DND-41 (cell line): Measurements from ENCODE around the gene GSG1L.

Experiments
- ATAC-seq: fragments of 200-7000 bp; cut with Tn5 transposase; 3 replicates; pipeline ENCODE4 v1.9.1; 2021; ENCODE audit warnings: low read depth; ENCODE audit not compliant: insufficient read depth
- DNase-seq: peaks from one replicate; pipeline ENCODE4 v3.0.0-alpha.2; 2020
- H2AFZ ChIP-seq: 2 replicates; pipeline ENCODE4 v1.6.0; 2012; ENCODE audit warnings: low read depth, low read length
- H3K27ac ChIP-seq: 2 replicates; pipeline ENCODE4 v1.5.1; 2012; ENCODE audit warnings: low read length, inconsistent platforms
- H3K27me3 ChIP-seq: fragments of 200-600 bp; sonication (generic); 2 replicates; pipeline ENCODE4 v1.6.0; 2012; ENCODE audit warnings: low read length, mild to moderate bottlenecking, inconsistent platforms; ENCODE audit not compliant: insufficient read depth, poor library complexity
- H3K36me3 ChIP-seq: 2 replicates; pipeline ENCODE4 v1.5.1; 2012; ENCODE audit warnings: low read length, inconsistent platforms; ENCODE audit not compliant: insufficient read depth
- H3K4me1 ChIP-seq: 2 replicates; pipeline ENCODE4 v1.5.1; 2012; ENCODE audit warnings: mild to moderate bottlenecking, low read length; ENCODE audit not compliant: insufficient read depth
- H3K4me2 ChIP-seq: 2 replicates; pipeline ENCODE4 v1.6.0; 2012; ENCODE audit warnings: mild to moderate bottlenecking, moderate library complexity, low read length, inconsistent platforms; ENCODE audit not compliant: insufficient read depth
- H3K4me3 ChIP-seq, 2 experiments: fragments of 200-600 bp in 1 of 2; shearing (Covaris generic) in 1 of 2; 2 replicates each; pipeline ENCODE4 v1.5.1; 2012 to 2016; ENCODE audit warnings: inconsistent platforms in 2 of 2, low read length in 2 of 2, mild to moderate bottlenecking in 2 of 2, low read depth in 1 of 2, moderate library complexity in 1 of 2
- H3K79me2 ChIP-seq: 2 replicates; pipeline ENCODE4 v1.6.0; 2012; ENCODE audit warnings: low read length, inconsistent platforms; ENCODE audit not compliant: insufficient read depth
- H3K9ac ChIP-seq: 2 replicates; pipeline ENCODE4 v1.6.0; 2012; ENCODE audit warnings: low read depth, mild to moderate bottlenecking, inconsistent platforms, low read length, moderate library complexity
- H3K9me3 ChIP-seq: 2 replicates; pipeline ENCODE4 v1.5.1; 2012; ENCODE audit warnings: low read length, moderate library complexity, mild to moderate bottlenecking, inconsistent platforms; ENCODE audit not compliant: insufficient read depth, severe bottlenecking
- H4K20me1 ChIP-seq: 2 replicates; pipeline ENCODE4 v1.6.0; 2012; ENCODE audit warnings: low read length; ENCODE audit not compliant: insufficient read depth
- EZH2 ChIP-seq: IDR thresholded peaks from 3 replicates; pipeline ENCODE4 v1.6.1; 2012; ENCODE audit warnings: borderline replicate concordance, low read depth, mild to moderate bottlenecking, moderate library complexity, low read length, inconsistent platforms; ENCODE audit not compliant: severe bottlenecking
- TF ChIP-seq, protein P1 (sequence below): IDR thresholded peaks from 2 replicates; pipeline ENCODE4 v1.5.1; 2012; ENCODE audit warnings: borderline replicate concordance, low read length, moderate library complexity, mild to moderate bottlenecking; ENCODE audit not compliant: poor library complexity, severe bottlenecking; ENCODE audit errors: extremely low read depth

The GSG1L gene

DNA sequence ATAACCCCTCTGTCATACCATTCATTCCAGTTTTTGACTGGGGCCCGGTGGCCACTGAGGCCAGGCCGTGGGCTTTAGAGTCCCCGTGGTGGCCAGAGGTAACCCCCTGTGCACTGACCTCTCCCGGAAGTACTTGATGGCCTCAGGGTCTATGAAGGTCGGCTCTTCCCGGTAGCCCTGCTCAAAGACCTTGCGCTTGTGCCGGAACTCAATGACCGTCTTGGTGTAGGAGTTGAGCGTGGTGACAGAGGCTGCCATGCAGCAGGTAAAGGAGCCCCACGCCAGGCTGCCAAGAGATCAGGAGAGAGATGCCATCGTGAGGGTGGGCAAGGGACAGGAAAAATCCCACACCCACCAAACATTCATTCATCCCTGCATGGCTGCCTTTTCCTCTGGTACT is 234.8 kb downstream of the GSG1L start:
- Histone ChIP-seq H3K27me3 (no peaks in the 10 kb centered on the region), H3K9ac (no peak overlapping the region), H3K4me1 (no peaks in the 10 kb centered on the region), H3K4me3 (no peak overlapping the region), H3K79me2 (no peaks in the 10 kb centered on the region), H4K20me1 (no peaks in the 10 kb centered on the region), H3K27ac (no peak overlapping the region), H2AFZ (no peak overlapping the region), H3K36me3 (no peaks in the 10 kb centered on the region), H3K4me2 (no peak overlapping the region), H3K9me3 (peaks cover 4% of the 10 kb centered on the region)
- no peak for TF ChIP-seq EZH2
- TF ChIP-seq, protein P1, sequence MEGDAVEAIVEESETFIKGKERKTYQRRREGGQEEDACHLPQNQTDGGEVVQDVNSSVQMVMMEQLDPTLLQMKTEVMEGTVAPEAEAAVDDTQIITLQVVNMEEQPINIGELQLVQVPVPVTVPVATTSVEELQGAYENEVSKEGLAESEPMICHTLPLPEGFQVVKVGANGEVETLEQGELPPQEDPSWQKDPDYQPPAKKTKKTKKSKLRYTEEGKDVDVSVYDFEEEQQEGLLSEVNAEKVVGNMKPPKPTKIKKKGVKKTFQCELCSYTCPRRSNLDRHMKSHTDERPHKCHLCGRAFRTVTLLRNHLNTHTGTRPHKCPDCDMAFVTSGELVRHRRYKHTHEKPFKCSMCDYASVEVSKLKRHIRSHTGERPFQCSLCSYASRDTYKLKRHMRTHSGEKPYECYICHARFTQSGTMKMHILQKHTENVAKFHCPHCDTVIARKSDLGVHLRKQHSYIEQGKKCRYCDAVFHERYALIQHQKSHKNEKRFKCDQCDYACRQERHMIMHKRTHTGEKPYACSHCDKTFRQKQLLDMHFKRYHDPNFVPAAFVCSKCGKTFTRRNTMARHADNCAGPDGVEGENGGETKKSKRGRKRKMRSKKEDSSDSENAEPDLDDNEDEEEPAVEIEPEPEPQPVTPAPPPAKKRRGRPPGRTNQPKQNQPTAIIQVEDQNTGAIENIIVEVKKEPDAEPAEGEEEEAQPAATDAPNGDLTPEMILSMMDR, result no peak
- DNase-seq, result no peak
- ATAC-seq, result no peak

DNA sequence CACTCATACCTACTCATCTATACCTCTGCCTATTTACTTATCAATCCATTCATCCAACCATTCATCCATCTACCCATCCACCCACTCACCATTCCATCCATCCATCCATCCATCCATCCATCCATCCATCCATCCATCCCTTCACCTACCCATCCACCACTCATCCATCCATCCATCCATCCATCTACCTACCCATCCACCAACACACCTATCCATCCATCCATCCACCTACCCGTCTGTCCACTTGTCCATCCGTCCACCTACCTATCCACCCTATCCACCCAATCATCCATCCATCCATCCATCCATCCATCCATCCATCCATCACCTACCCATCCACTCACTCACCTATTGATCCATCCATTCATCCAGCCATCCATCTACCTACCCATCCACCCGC is 235.7 kb downstream of the GSG1L start:
- H3K9ac ChIP-seq, result no peak overlapping the region
- H3K36me3 ChIP-seq, result no peaks in the 10 kb centered on the region
- DNase-seq (no peak), ATAC-seq (no peak)
- H3K4me1 ChIP-seq, result no peaks in the 10 kb centered on the region
- H3K27ac ChIP-seq, result no peak overlapping the region
- H3K27me3 ChIP-seq, result no peaks in the 10 kb centered on the region
- H2AFZ ChIP-seq, result no peak overlapping the region
- TF ChIP-seq EZH2, result no peak
- TF ChIP-seq, protein P1, result no peak
- H3K4me3 ChIP-seq, result no peak overlapping the region
- H3K79me2 ChIP-seq, result no peaks in the 10 kb centered on the region
- H3K4me2 ChIP-seq, result no peak overlapping the region
- H4K20me1 ChIP-seq, result no peaks in the 10 kb centered on the region
- peaks cover 4% of the 10 kb centered on the region for H3K9me3 ChIP-seq

DNA sequence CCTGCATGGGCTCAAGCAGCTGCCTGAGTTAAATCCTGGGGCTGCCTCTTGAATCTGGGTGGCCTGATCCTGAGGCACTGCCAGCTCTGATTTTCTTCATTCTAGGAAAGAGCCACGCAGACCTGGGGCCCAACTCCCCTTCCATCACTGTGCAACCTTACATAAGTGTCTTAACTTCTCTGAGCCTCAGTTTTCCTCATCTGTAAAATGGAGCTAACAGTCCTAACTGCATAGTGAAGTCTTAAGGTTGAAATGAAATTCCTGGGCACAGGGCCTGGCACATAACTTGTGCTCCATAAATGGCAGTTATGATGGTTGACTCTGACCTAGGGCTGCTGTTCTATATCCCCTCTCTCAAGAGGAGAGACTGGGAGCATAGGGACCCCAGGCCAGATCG is 236.6 kb downstream of the GSG1L start:
- no peaks in the 10 kb centered on the region for H3K27me3 ChIP-seq
- H3K9me3 ChIP-seq, result peaks cover 4% of the 10 kb centered on the region
- H3K79me2 ChIP-seq, result no peaks in the 10 kb centered on the region
- H3K4me3 ChIP-seq, result no peak overlapping the region
- no peaks in the 10 kb centered on the region for H3K36me3 ChIP-seq
- DNase-seq (no peak), ATAC-seq (no peak)
- no peak overlapping the region for H3K4me2 ChIP-seq
- no peak for TF ChIP-seq EZH2
- TF ChIP-seq, protein P1, result no peak
- no peak overlapping the region for H3K27ac ChIP-seq
- no peaks in the 10 kb centered on the region for H4K20me1 ChIP-seq
- no peak overlapping the region for H3K9ac ChIP-seq
- H2AFZ ChIP-seq, result no peak overlapping the region
- no peaks in the 10 kb centered on the region for H3K4me1 ChIP-seq
